Chondrocyte (in vitro differentiated cells): Measurements from ENCODE around the gene LRR1. TPM values are rescaled to one million over a fixed set of nuclear protein-coding genes. Genes with fewer than 3 reads are reported as not detected.
A peak's percentile ranks its signal among the peaks of the same experiment; 100 is the strongest.

Experiments
- DNase-seq: peaks from one replicate; pipeline ENCODE4 v3.0.0; 2021; ENCODE audit warnings: mixed read lengths, low spot score
- H3K27ac Mint-ChIP-seq: one replicate; pipeline ENCODE4 v1.8.0; 2021; ENCODE audit warnings: mild to moderate bottlenecking, moderate library complexity, mixed read lengths; ENCODE audit not compliant: unreplicated experiment
- H3K27me3 Mint-ChIP-seq: 2 replicates; pipeline ENCODE4 v1.8.0; 2021; ENCODE audit warnings: low read depth, mixed read lengths
- H3K36me3 Mint-ChIP-seq: 2 replicates; pipeline ENCODE4 v1.8.0; 2021; ENCODE audit warnings: low read depth, mixed read lengths
- H3K4me1 Mint-ChIP-seq: 2 replicates; pipeline ENCODE4 v1.8.0; 2021; ENCODE audit warnings: low read depth, mild to moderate bottlenecking, mixed read lengths
- H3K4me3 Mint-ChIP-seq: one replicate; pipeline ENCODE4 v1.8.0; 2021; ENCODE audit warnings: mild to moderate bottlenecking, moderate library complexity, mixed read lengths; ENCODE audit not compliant: unreplicated experiment
- H3K9me3 Mint-ChIP-seq: 2 replicates; pipeline ENCODE4 v1.8.0; 2021; ENCODE audit warnings: low read depth, mixed read lengths
- CTCF ChIP-seq: fragments of 200-600 bp; sonication (generic); IDR thresholded peaks from 2 replicates; pipeline ENCODE4 v1.5.0; 2021; ENCODE audit warnings: antibody characterized with exemption, mild to moderate bottlenecking, moderate library complexity
- total RNA-seq: library from RNA; stranded (reverse); gene quantifications from 3 replicates; pipeline ENCODE4 v1.2.1, GENCODE V29; 2021

LRR1 gene
- total RNA-seq, 1 donor from 2014 or later = 11.6 TPM

DNA sequence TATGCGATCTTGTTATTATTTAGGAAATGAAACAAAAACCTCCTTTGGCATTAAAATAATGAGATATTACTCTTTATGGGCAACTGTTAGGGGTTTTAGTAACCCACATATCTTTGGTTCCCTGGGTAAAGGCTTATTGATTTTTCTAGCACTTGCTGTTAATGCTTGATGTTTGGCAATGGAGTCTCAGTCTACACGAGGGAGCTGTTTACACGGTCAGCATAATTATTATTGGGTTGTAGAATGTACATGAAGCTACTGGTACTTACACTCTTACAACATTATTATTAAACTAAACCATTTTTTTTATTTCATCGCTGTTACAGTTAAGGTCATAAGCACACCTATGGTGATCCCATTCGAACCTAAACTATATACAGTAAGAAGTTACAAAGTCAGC, 24.7 kb upstream of the LRR1 start:
- no peak overlapping the region for H3K27ac Mint-ChIP-seq
- H3K9me3 Mint-ChIP-seq = no peaks in the 10 kb centered on the region
- no peak overlapping the region for H3K4me3 Mint-ChIP-seq
- no peak for DNase-seq
- no peaks in the 10 kb centered on the region for H3K4me1 Mint-ChIP-seq
- no peak for TF ChIP-seq CTCF
- no peaks in the 10 kb centered on the region for H3K27me3 Mint-ChIP-seq
- H3K36me3 Mint-ChIP-seq = peaks cover 14% of the 10 kb centered on the region

DNA sequence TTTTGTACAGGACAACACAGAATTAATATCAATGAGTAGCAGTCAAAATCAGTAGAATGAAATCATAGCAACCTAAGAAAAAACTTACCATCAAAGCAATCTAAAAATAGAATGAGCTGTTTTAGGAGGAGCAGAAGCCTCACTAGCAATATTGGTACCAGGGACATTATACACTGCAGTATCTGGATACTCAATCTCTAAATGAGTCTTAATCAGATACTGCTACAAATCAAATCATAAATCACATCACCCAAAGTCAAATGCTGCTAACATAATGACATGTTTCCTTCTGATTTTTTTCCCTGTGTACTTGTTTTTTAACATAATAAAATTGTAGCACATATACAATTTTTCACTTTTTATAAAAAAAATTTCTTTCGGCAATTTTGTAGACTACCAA, 20.6 kb upstream of the LRR1 start:
- Mint-ChIP-seq H3K9me3 (no peaks in the 10 kb centered on the region), H3K27ac (no peak overlapping the region), H3K27me3 (no peaks in the 10 kb centered on the region), H3K36me3 (peaks cover 18% of the 10 kb centered on the region), H3K4me3 (no peak overlapping the region), H3K4me1 (peaks cover 20% of the 10 kb centered on the region)
- no peak for TF ChIP-seq CTCF
- DNase-seq = no peak

DNA sequence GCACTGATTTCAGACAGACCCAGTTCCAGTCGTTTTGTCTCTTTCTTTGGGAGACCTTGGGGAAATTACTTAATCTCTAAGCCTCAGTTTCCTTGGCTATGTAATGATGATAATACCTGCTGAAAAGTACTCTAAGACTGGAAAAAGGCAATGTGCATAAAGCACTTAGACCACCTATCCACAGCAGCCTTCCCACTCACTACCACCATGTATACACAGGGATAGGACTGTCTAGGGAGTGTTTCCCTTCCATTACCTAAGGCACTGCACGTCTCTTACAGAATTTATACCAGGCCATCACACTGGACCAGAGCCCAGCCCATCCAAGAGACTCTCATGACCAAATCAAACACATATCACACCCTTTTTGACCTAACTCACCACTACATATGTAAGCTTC, 18.9 kb upstream of the LRR1 start:
- Mint-ChIP-seq H3K27ac (no peak overlapping the region), H3K27me3 (no peaks in the 10 kb centered on the region), H3K9me3 (no peaks in the 10 kb centered on the region), H3K4me3 (no peak overlapping the region), H3K4me1 (peaks cover 37% of the 10 kb centered on the region), H3K36me3 (peaks cover 22% of the 10 kb centered on the region)
- no peak for TF ChIP-seq CTCF
- no peak for DNase-seq

GRCh38 chr14:49581209-49582112, 17.3 kb upstream of the LRR1 start:
- H3K36me3 Mint-ChIP-seq = peaks cover 22% of the 10 kb centered on the region
- H3K4me3 Mint-ChIP-seq = no peak overlapping the region
- no peak for TF ChIP-seq CTCF

DNA sequence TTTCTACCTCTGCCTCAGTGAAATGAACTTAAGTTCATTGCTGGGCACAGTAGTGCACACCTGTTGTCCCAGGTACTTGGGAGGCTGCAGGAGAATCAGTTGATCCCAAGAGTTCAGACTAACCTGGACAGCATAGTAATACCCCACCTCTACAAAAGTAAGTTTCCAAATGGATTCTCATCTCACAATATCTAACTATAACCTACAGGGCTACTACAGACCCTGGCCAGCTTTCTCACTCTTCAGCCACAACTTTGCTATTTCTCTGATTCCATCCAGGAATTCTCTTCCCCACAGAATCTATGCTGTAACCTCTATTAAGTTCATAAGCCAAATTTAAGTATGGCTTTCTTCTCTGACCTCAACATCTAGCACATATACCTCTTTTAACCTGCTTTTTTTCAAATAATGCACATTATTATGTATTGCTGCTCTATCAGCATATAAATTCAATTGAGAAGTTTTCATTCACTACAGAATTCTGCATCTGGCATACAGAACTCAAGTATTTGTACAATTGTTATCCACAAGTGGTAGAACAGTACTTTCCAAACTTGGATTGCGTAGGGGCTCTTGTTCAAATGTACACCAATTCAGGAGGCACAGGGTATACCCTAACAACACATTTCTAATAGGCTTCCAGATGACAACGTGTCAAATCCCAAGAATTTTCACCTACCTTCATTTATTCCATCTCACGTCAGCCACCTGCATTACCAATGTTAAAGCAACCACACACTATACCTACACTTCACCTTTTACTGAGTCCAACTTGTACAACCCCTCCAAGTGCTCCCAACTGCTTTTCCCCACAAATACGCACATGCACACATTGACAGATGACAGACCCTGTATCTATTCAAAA, 16.4 kb upstream of the LRR1 start:
- TF ChIP-seq CTCF = no peak
- DNase-seq = no peak
- no peaks in the 10 kb centered on the region for H3K9me3 Mint-ChIP-seq
- no peak overlapping the region for H3K4me3 Mint-ChIP-seq
- H3K36me3 Mint-ChIP-seq = peaks cover 19% of the 10 kb centered on the region
- H3K4me1 Mint-ChIP-seq = peaks cover 50% of the 10 kb centered on the region
- no peaks in the 10 kb centered on the region for H3K27me3 Mint-ChIP-seq
- H3K27ac Mint-ChIP-seq = peak overlapping the region; percentile 85

More at GRCh38 chr14:49581209-49582112, 17.3 kb upstream of the LRR1 start:
- Mint-ChIP-seq H3K4me1 (peaks cover 45% of the 10 kb centered on the region), H3K27me3 (no peaks in the 10 kb centered on the region), H3K27ac (no peak overlapping the region), H3K9me3 (no peaks in the 10 kb centered on the region)
- no peak for DNase-seq
